ENCODE results near the gene AK9. TPM values are rescaled to one million over a fixed set of nuclear protein-coding genes. Genes with fewer than 3 reads are reported as not detected.
"Not testable (repeated sequence)": the region's sequence is repeated elsewhere in the genome, so short reads cannot be mapped to it uniquely, and the experiment has no call there.

The AK9 gene
- total and polyA plus RNA-seq, 7 donors = 2.8 to 23.3 (median 14.3) TPM

GRCh38 chr6:109738255-109738654, 47.3 kb upstream of the AK9 start:
- Histone ChIP-seq H3K4me1 (no peaks in the 10 kb centered on the region), H3K4me3 (no peak overlapping the region), H3K36me3 (peaks cover 0 to 47% (median 2%) of the 10 kb centered on the region in 4 donors), H3K27me3 (no peaks in the 10 kb centered on the region), H3K9me3 (no peaks in the 10 kb centered on the region), H3K27ac (no peak overlapping the region)
- no peak for TF ChIP-seq POLR2AphosphoS5 (IDR thresholded peaks at IDR 0.05)
- no peak for DNase-seq
- intact Hi-C loops (cut with DNase I) = no loop called here
- WGBS, 2 donors = 96 to 99% methylated on average over 1 of the region's 1 CpG

GRCh38 chr6:109736273-109737025, 45.4 kb upstream of the AK9 start:
- WGBS, 2 donors = 89 to 100% methylated on average over 1 of the region's 1 CpG
- Histone ChIP-seq H3K27me3 (no peaks in the 10 kb centered on the region), H3K4me1 (no peaks in the 10 kb centered on the region), H3K36me3 (peaks cover 0 to 49% (median 2%) of the 10 kb centered on the region in 4 donors), H3K9me3 (no peaks in the 10 kb centered on the region), H3K4me3 (no peak overlapping the region), H3K27ac (no peak overlapping the region)
- no peak for DNase-seq
- intact Hi-C loops (cut with DNase I) = no loop called here
- TF ChIP-seq CTCF (IDR thresholded peaks at IDR 0.05) = no peak
- no peak for TF ChIP-seq EP300 (IDR thresholded peaks at IDR 0.05)
- TF ChIP-seq POLR2AphosphoS5 (IDR thresholded peaks at IDR 0.05) = no peak
- no peak for TF ChIP-seq POLR2A (IDR thresholded peaks at IDR 0.05)

- H3K27me3 ChIP-seq; H3K9me3 ChIP-seq; intact Hi-C loops (cut with DNase I); DNase-seq; H3K4me3 ChIP-seq; H3K36me3 ChIP-seq; H3K27ac ChIP-seq; H3K4me1 ChIP-seq: not testable (repeated sequence)
- WGBS, 2 donors = 96 to 98% methylated on average over 3 of the region's 3 CpGs
Measured at GRCh38 chr6:109725250-109725649, 34.2 kb upstream of the AK9 start.

GRCh38 chr6:109722564-109723254, 31.7 kb upstream of the AK9 start:
- no peak for DNase-seq
- Histone ChIP-seq H3K4me3 (no peak overlapping the region), H3K4me1 (peaks cover 0 to 8% (median 0%) of the 10 kb centered on the region in 4 donors), H3K27ac (no peak overlapping the region), H3K27me3 (no peaks in the 10 kb centered on the region), H3K36me3 (peaks cover 0 to 30% (median 0%) of the 10 kb centered on the region in 4 donors), H3K9me3 (peaks cover 0 to 2% (median 0%) of the 10 kb centered on the region in 4 donors)
- TF ChIP-seq POLR2A (IDR thresholded peaks at IDR 0.05) = no peak
- TF ChIP-seq CTCF (IDR thresholded peaks at IDR 0.05) = no peak
- TF ChIP-seq POLR2AphosphoS5 (IDR thresholded peaks at IDR 0.05) = no peak
- no peak for TF ChIP-seq EP300 (IDR thresholded peaks at IDR 0.05)
- WGBS, 2 donors = 95 to 97% methylated on average over 3 of the region's 3 CpGs
- intact Hi-C loops (cut with DNase I) = no loop called here

- H3K27me3 ChIP-seq = no peaks in the 10 kb centered on the region
- H3K4me1 ChIP-seq = peaks cover 0 to 8% (median 0%) of the 10 kb centered on the region in 4 donors
- H3K4me3 ChIP-seq = no peak overlapping the region
- H3K9me3 ChIP-seq = peaks cover 0 to 2% (median 0%) of the 10 kb centered on the region in 4 donors
- 92 to 94% methylated on average over 3 of the region's 3 CpGs for WGBS, 2 donors
- no peak for TF ChIP-seq CTCF (IDR thresholded peaks at IDR 0.05)
- TF ChIP-seq EP300 (IDR thresholded peaks at IDR 0.05) = no peak
- no peak for TF ChIP-seq POLR2A (IDR thresholded peaks at IDR 0.05)
- no peak for TF ChIP-seq POLR2AphosphoS5 (IDR thresholded peaks at IDR 0.05)
- intact Hi-C loops (cut with DNase I) = no loop called here
- H3K27ac ChIP-seq = no peak overlapping the region
- DNase-seq = no peak
- H3K36me3 ChIP-seq = peaks cover 0 to 37% (median 0%) of the 10 kb centered on the region in 4 donors
Measured at GRCh38 chr6:109722011-109722410, 31.0 kb upstream of the AK9 start.
